Brain microvascular endothelial cell (primary cell): Measurements from ENCODE around the gene COL5A1.

Experiments
- DNase-seq: peaks from one replicate; pipeline ENCODE4 v3.0.0-alpha.2; 2020
- H3K27ac ChIP-seq: fragments of 250-450 bp; sonication (Bioruptor Pico); 2 replicates; pipeline ENCODE4 v1.5.1; 2020; ENCODE audit warnings: mild to moderate bottlenecking, moderate library complexity
- H3K27me3 ChIP-seq: fragments of 250-450 bp; sonication (Bioruptor Pico); replicated peaks from 2 replicates; pipeline ENCODE4 v1.5.1; 2020; ENCODE audit warnings: mild to moderate bottlenecking
- H3K36me3 ChIP-seq: fragments of 250-450 bp; sonication (Bioruptor Pico); replicated peaks from 2 replicates; pipeline ENCODE4 v1.5.1; 2020; ENCODE audit warnings: mild to moderate bottlenecking
- H3K4me3 ChIP-seq: 2 replicates; pipeline ENCODE4 v1.5.1; 2011; ENCODE audit warnings: low read depth, mild to moderate bottlenecking, control low read depth, low read length, moderate library complexity
- CTCF ChIP-seq: IDR thresholded peaks from 2 replicates; pipeline ENCODE4 v1.5.1; 2011; ENCODE audit warnings: low read depth, mild to moderate bottlenecking, moderate library complexity, low read length, control low read depth, inconsistent platforms; ENCODE audit errors: missing control alignments
- in situ Hi-C: cut with HindIII; loops from 2 replicates; pipeline ENCODE4 v1.10.0; 2017; ENCODE audit warnings: low sequenced_read_pairs, low pct_ligation_motif_present

COL5A1 gene

GRCh38 chr9:134751622-134752021 is 110.0 kb downstream of the COL5A1 start:
- no peak overlapping the region for H3K27ac ChIP-seq
- no peak overlapping the region for H3K4me3 ChIP-seq
- no peak for TF ChIP-seq CTCF
- H3K27me3 ChIP-seq, result no peaks in the 10 kb centered on the region
- DNase-seq, result no peak
- H3K36me3 ChIP-seq, result peaks cover 94% of the 10 kb centered on the region
- in situ Hi-C loops, result no loop called here

GRCh38 chr9:134752471-134753168 is 111.0 kb downstream of the COL5A1 start:
- H3K36me3 ChIP-seq, result peaks cover 93% of the 10 kb centered on the region
- in situ Hi-C loops, result no loop called here
- TF ChIP-seq CTCF, result no peak

GRCh38 chr9:134753191-134753590 is 111.6 kb downstream of the COL5A1 start:
- H3K36me3 ChIP-seq, result peaks cover 94% of the 10 kb centered on the region

More at GRCh38 chr9:134752471-134753168, 111.0 kb downstream of the COL5A1 start:
- no peak for DNase-seq
- Histone ChIP-seq H3K27me3 (no peaks in the 10 kb centered on the region), H3K27ac (no peak overlapping the region), H3K4me3 (no peak overlapping the region)

GRCh38 chr9:134755221-134755907 is 113.8 kb downstream of the COL5A1 start:
- no peak for DNase-seq
- peaks cover 88% of the 10 kb centered on the region for H3K36me3 ChIP-seq
- in situ Hi-C loops, result no loop called here
- no peaks in the 10 kb centered on the region for H3K27me3 ChIP-seq
- no peak overlapping the region for H3K27ac ChIP-seq
- no peak overlapping the region for H3K4me3 ChIP-seq
- no peak for TF ChIP-seq CTCF

More at GRCh38 chr9:134753191-134753590, 111.6 kb downstream of the COL5A1 start:
- no peak for TF ChIP-seq CTCF
- H3K27me3 ChIP-seq, result no peaks in the 10 kb centered on the region
- H3K27ac ChIP-seq, result no peak overlapping the region
- no peak for DNase-seq
- H3K4me3 ChIP-seq, result no peak overlapping the region
- in situ Hi-C loops, result no loop called here

GRCh38 chr9:134756098-134756497 is 114.5 kb downstream of the COL5A1 start:
- Histone ChIP-seq H3K27ac (no peak overlapping the region), H3K4me3 (no peak overlapping the region), H3K27me3 (no peaks in the 10 kb centered on the region), H3K36me3 (peaks cover 90% of the 10 kb centered on the region)
- in situ Hi-C loops, result no loop called here
- no peak for TF ChIP-seq CTCF
- DNase-seq, result no peak
